CD4-positive, alpha-beta T cell treated with Interleukin-12 subunit alpha and Interleukin-12 subunit beta, for 1 hour (primary cell): Measurements from ENCODE around the gene PRPS1.
"Not testable (repeated sequence)": the region's sequence is repeated elsewhere in the genome, so short reads cannot be mapped to it uniquely, and the experiment has no call there.

ENCODE experiments used
- DNase-seq: peaks from one replicate; pipeline ENCODE4 v3.0.0-alpha.2; 2020

PRPS1 gene

GRCh38 chrX:107632346-107632745, 4.0 kb downstream of the PRPS1 start:
- DNase-seq: no peak

GRCh38 chrX:107646735-107647134, 18.4 kb downstream of the PRPS1 start:
- DNase-seq: no peak

GRCh38 chrX:107648332-107648731, 20.0 kb downstream of the PRPS1 start:
- no peak for DNase-seq

- DNase-seq: no peak
These were observed 26.2 kb downstream of the PRPS1 start for GRCh38 chrX:107654566-107654871.

- peak; percentile 68 for DNase-seq
These were observed 26.8 kb downstream of the PRPS1 start for GRCh38 chrX:107654872-107655761.

- no peak for DNase-seq
These were observed 28.7 kb downstream of the PRPS1 start for GRCh38 chrX:107656978-107657377.

GRCh38 chrX:107658660-107659059, 30.4 kb downstream of the PRPS1 start:
- no peak for DNase-seq

- no peak for DNase-seq
These were observed 31.0 kb downstream of the PRPS1 start for GRCh38 chrX:107659286-107659685.

GRCh38 chrX:107659768-107660167, 31.5 kb downstream of the PRPS1 start:
- peak; percentile 56 for DNase-seq

- no peak for DNase-seq
These were observed 33.8 kb downstream of the PRPS1 start for GRCh38 chrX:107662145-107662544.

GRCh38 chrX:107662824-107663223, 34.5 kb downstream of the PRPS1 start:
- no peak for DNase-seq

- no peak for DNase-seq
These were observed 38.6 kb downstream of the PRPS1 start for GRCh38 chrX:107666931-107667330.

GRCh38 chrX:107667426-107667825, 39.1 kb downstream of the PRPS1 start:
- DNase-seq: no peak

GRCh38 chrX:107668710-107669109, 40.4 kb downstream of the PRPS1 start:
- DNase-seq: not testable (repeated sequence)

- no peak for DNase-seq
These were observed 41.0 kb downstream of the PRPS1 start for GRCh38 chrX:107669261-107669660.

- no peak for DNase-seq
These were observed 41.7 kb downstream of the PRPS1 start for GRCh38 chrX:107669885-107670628.

GRCh38 chrX:107671256-107671655, 42.9 kb downstream of the PRPS1 start:
- not testable (repeated sequence) for DNase-seq

- peak; percentile 90 for DNase-seq
These were observed 44.7 kb downstream of the PRPS1 start for GRCh38 chrX:107672955-107673378.

GRCh38 chrX:107673431-107673830, 45.1 kb downstream of the PRPS1 start:
- DNase-seq: no peak

- peak; percentile 95 for DNase-seq
These were observed 45.7 kb downstream of the PRPS1 start for GRCh38 chrX:107673933-107674479.

- DNase-seq: peak; percentile 81
These were observed 46.4 kb downstream of the PRPS1 start for GRCh38 chrX:107674480-107675364.

- DNase-seq: no peak
These were observed 47.0 kb downstream of the PRPS1 start for GRCh38 chrX:107675365-107675654.
